Omental fat pad (tissue), 4 donors: ENCODE results near the gene CD101. TPM values are rescaled to one million over a fixed set of nuclear protein-coding genes. Genes with fewer than 3 reads are reported as not detected.

Experiments used
- ATAC-seq: fragments of 150-250 bp; one replicate; pipeline ENCODE4 v1.9.1; 2016; ENCODE audit warnings: mild to moderate bottlenecking, moderate library complexity; ENCODE audit not compliant: low FRiP score
- DNase-seq: peaks from one replicate; pipeline ENCODE4 v3.0.0-alpha.2; 2019; ENCODE audit warnings: low spot score
- total RNA-seq, 4 donors: library from RNA; depleted of rRNA; stranded (reverse); fragments of >200 nt; gene quantifications; one replicate each; pipeline ENCODE4 v1.1.0, GENCODE V29; 2016
- TF ChIP-seq, protein P1 (sequence below), 3 donors: fragments of 450-650 bp; IDR thresholded peaks; one replicate each; pipeline ENCODE4 v1.5.1; 2016 to 2017; ENCODE audit warnings: antibody characterized with exemption in 3 of 3, mild to moderate bottlenecking in 3 of 3, moderate library complexity in 2 of 3

The CD101 gene
- total RNA-seq, 4 donors from 2014 or later: 0.47 to 2.0 (median 1.8) TPM

DNA sequence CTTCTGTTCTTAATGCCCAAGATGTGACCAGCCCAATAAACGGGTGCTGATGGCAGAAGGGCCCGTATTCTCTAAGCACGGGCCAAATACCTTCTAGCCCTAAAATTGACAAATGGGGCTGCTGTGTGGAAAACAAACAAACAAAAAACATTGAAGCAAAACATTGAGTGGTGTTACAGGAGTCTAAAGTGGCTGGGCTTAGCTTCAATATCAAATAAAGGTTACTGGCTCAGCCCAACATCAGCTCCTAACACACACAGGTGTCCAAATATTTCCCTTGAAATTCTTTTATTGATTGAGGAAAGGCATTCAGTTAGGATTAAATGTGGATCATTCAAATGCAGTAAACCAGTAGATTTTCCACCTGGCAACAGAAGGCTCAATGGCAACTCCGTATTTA lies 45.2 kb downstream of the CD101 start:
- TF ChIP-seq, protein P1, sequence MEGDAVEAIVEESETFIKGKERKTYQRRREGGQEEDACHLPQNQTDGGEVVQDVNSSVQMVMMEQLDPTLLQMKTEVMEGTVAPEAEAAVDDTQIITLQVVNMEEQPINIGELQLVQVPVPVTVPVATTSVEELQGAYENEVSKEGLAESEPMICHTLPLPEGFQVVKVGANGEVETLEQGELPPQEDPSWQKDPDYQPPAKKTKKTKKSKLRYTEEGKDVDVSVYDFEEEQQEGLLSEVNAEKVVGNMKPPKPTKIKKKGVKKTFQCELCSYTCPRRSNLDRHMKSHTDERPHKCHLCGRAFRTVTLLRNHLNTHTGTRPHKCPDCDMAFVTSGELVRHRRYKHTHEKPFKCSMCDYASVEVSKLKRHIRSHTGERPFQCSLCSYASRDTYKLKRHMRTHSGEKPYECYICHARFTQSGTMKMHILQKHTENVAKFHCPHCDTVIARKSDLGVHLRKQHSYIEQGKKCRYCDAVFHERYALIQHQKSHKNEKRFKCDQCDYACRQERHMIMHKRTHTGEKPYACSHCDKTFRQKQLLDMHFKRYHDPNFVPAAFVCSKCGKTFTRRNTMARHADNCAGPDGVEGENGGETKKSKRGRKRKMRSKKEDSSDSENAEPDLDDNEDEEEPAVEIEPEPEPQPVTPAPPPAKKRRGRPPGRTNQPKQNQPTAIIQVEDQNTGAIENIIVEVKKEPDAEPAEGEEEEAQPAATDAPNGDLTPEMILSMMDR (IDR thresholded peaks at IDR 0.05): no peak
- ATAC-seq (no peak), DNase-seq (no peak)

DNA sequence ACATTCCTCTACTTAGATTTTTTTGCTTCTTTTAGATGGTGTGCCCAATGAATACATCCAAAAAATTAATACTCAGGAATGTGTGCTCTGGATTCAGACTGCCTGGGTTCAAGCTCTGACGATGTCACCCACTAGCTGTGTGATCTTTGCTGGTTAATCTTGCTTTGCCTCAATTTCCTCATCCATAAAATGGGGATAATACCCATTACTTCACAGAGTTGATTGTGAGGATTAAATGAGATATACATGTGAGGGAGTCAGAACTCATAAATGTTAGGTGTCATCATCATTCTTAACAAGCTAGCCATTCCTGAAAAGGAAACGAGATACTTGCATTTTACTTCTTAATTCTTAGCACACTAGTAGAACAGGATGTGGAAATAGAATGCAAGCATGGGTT lies 45.7 kb downstream of the CD101 start:
- DNase-seq (no peak), ATAC-seq (no peak)
- TF ChIP-seq, protein P1 (IDR thresholded peaks at IDR 0.05): no peak

DNA sequence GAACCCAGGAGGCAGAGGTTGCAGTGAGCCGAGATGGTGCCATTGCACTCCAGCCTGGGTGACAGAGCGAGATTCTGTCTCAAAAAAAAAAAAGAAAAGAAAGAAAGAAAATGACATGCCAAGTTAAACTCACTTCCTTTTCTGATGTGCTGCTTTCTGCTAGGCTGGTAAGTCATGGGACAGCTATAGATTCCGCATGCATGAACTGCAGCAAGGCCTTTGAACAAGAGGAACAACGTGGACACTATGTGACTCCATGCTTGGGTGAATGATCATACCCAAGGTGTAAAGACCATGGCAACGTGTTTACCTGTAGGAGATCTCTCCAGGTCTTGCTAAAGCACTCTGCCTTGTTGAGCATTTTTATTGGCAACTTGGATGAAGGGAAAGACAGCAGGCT lies 48.3 kb downstream of the CD101 start:
- no peak for DNase-seq
- TF ChIP-seq, protein P1 (IDR thresholded peaks at IDR 0.05): no peak
- no peak for ATAC-seq

DNA sequence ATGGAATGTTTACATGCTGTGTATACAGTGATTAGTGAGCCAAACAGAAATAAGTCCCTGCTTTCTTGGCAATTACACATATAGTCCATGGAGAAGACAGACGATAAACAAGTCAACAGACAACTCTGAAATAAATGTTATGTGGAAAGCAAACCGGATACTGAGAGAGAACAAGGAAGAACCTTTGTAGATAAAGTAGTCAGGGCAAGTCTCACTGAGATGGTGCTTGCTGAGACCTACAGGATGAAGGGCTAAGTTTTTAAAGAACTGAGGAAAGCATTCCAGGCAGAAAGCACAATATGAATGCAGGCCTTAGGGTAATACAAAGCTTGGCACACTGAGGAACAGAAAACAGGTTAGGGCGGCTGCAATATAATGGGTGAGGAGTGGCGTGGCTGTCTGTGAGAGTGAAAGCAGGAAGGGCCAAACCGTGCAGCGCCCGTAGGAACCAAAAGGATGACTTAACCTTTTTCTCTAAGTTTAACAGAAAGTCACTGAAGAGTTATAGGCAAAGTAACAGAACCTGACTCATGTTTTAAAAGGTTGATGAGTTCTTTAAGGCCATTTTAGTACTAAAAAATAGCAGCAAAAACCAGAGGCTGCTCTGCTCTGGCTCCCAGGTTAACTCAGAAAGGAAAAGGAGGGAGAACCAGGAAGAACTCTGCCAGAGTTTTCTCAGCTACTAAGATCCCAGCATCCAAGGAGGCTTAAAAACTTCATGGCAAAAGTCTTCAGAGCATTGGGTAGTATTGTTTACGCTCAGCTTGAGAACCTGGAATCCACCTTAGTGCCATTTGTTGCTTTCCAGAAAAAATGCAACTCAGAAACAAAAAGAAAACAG lies 49.9 kb downstream of the CD101 start:
- no peak for DNase-seq
- TF ChIP-seq, protein P1 (IDR thresholded peaks at IDR 0.05): no peak
- ATAC-seq: no peak

DNA sequence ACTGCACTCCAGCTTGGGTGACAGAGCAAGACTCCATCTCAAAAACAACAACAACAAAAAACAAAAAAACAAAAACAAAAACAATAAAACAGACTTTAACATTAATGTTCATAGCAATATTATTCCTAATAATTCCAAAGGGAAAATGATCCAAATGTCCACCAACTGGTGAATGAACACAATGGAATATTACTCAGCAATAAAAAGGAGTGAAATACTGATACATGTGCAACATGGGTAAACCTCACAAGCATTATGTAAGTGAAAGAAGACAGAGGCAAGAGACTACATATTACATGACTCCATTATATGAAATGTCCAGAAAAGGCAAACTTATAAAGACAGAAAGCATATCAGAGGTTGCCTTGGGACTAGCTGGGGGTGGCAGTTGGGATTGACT lies 52.5 kb downstream of the CD101 start:
- TF ChIP-seq, protein P1 (IDR thresholded peaks at IDR 0.05): no peak
- DNase-seq (no peak), ATAC-seq (no peak)

DNA sequence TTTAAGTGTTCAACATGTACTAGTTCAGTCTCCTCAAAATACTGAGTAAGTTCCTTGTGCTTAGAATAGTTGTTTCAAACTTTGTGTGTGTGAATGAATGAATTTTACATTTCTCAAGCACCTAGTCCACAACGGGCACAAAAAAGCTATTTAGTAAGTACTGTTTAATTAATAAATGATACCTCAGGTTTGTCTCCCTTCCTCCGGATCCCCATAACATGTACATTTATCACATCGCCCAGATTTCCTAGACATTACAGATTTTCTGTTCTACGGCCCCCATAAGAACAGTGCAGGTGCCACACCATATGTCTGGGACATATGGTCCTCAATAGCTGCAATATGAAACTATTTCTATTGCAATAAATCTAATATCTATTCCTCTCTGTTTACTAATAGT lies 57.2 kb downstream of the CD101 start:
- TF ChIP-seq, protein P1 (IDR thresholded peaks at IDR 0.05): no peak
- ATAC-seq (no peak), DNase-seq (no peak)

DNA sequence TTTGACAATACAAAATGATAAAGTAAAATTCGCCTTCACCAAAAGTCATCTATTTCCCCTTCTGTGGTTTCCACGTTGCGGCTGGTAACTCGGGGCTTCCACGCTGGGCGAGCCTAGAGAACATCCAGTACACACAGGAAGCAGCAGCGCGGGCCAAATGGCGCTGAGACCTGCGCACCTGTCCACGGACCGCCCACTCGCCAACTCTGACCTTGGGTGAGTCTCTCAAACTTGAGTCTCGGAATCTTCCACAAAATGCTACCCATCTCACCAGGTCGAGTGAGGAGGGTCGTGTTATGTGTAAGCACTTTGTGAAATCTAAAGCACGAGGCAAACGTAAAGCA lies 57.7 kb downstream of the CD101 start:
- no peak for ATAC-seq
- DNase-seq: peak; percentile 32
- TF ChIP-seq, protein P1 (IDR thresholded peaks at IDR 0.05): no peak
